MCF 10A (cell line): ENCODE data around the gene FOXD4L6. TPM values are rescaled to one million over a fixed set of nuclear protein-coding genes. Genes with fewer than 3 reads are reported as not detected.
A peak's percentile ranks its signal among the peaks of the same experiment; 100 is the strongest.
"Not testable (repeated sequence)": the region's sequence is repeated elsewhere in the genome, so short reads cannot be mapped to it uniquely, and the experiment has no call there.

Experiments
- BruUV-seq: library from RNA; stranded (reverse); fragments of 400-500 nt; replicated peaks from 2 replicates; lab custom pipeline; 2021; lab: Mats Ljungman, UMichigan
- CTCF ChIA-PET: fragments of 300-600 bp; sonication (Branson Sonifier 250); formaldehyde crosslinking; extraction: SDS; loops from one replicate; lab custom pipeline; 2021; ENCODE audit warnings: antibody characterized with exemption, inconsistent platforms; lab: Yijun Ruan, JAX
- POLR2A ChIA-PET: fragments of 300-600, 350-650 bp; sonication (Branson Sonifier 250); formaldehyde crosslinking; extraction: SDS; loops from one replicate; lab custom pipeline; 2020; ENCODE audit warnings: antibody characterized with exemption, inconsistent platforms; lab: Yijun Ruan, JAX
- DNase-seq: peaks from one replicate; pipeline ENCODE4 v3.0.0-alpha.2; 2018; ENCODE audit not compliant: unreplicated experiment
- H3K27ac Mint-ChIP-seq: one replicate; pipeline ENCODE4 v1.8.0; 2022; ENCODE audit warnings: mild to moderate bottlenecking, low read depth, mixed read lengths; ENCODE audit not compliant: unreplicated experiment
- H3K27me3 Mint-ChIP-seq: one replicate; pipeline ENCODE4 v1.8.0; 2022; ENCODE audit warnings: mixed read lengths; ENCODE audit not compliant: insufficient read depth, unreplicated experiment
- H3K36me3 Mint-ChIP-seq: one replicate; pipeline ENCODE4 v1.8.0; 2022; ENCODE audit warnings: mild to moderate bottlenecking, moderate library complexity, mixed read lengths; ENCODE audit not compliant: insufficient read depth, unreplicated experiment
- H3K4me1 Mint-ChIP-seq: one replicate; pipeline ENCODE4 v1.8.0; 2022; ENCODE audit warnings: mixed read lengths; ENCODE audit not compliant: insufficient read depth, unreplicated experiment
- H3K4me3 Mint-ChIP-seq: one replicate; pipeline ENCODE4 v1.8.0; 2022; ENCODE audit warnings: mild to moderate bottlenecking, moderate library complexity, mixed read lengths; ENCODE audit not compliant: unreplicated experiment
- H3K9me3 Mint-ChIP-seq: one replicate; pipeline ENCODE4 v1.8.0; 2022; ENCODE audit warnings: mixed read lengths; ENCODE audit not compliant: unreplicated experiment
- intact Hi-C: fragments of 100-400 bp; cut with micrococcal nuclease; formaldehyde crosslinking; loops from 2 replicates; pipeline ENCODE4 v1.14.1; 2022
- total RNA-seq: library from RNA; stranded (reverse); gene quantifications from 2 replicates; pipeline ENCODE4 v1.2.3, GENCODE V29; 2022
- TF ChIP-seq, protein P1 (sequence below): fragments of 200-600 bp; IDR thresholded peaks from one replicate; pipeline ENCODE4 v1.8.0; 2022; ENCODE audit warnings: antibody characterized with exemption, mild to moderate bottlenecking; ENCODE audit not compliant: unreplicated experiment

Gene FOXD4L6
- total RNA-seq, 1 experiment from 2014 or later: 0.30 TPM

- BruUV-seq, POLR2A ChIA-PET, intact Hi-C loops, H3K4me1 Mint-ChIP-seq, H3K27ac Mint-ChIP-seq, H3K27me3 Mint-ChIP-seq, H3K4me3 Mint-ChIP-seq, DNase-seq, H3K36me3 Mint-ChIP-seq, H3K9me3 Mint-ChIP-seq, CTCF ChIA-PET: not testable (repeated sequence)
- TF ChIP-seq, protein P1, sequence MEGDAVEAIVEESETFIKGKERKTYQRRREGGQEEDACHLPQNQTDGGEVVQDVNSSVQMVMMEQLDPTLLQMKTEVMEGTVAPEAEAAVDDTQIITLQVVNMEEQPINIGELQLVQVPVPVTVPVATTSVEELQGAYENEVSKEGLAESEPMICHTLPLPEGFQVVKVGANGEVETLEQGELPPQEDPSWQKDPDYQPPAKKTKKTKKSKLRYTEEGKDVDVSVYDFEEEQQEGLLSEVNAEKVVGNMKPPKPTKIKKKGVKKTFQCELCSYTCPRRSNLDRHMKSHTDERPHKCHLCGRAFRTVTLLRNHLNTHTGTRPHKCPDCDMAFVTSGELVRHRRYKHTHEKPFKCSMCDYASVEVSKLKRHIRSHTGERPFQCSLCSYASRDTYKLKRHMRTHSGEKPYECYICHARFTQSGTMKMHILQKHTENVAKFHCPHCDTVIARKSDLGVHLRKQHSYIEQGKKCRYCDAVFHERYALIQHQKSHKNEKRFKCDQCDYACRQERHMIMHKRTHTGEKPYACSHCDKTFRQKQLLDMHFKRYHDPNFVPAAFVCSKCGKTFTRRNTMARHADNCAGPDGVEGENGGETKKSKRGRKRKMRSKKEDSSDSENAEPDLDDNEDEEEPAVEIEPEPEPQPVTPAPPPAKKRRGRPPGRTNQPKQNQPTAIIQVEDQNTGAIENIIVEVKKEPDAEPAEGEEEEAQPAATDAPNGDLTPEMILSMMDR: peak; percentile 41
Observed at GRCh38 chr9:41088450-41089059, 39.9 kb downstream of the FOXD4L6 start.

GRCh38 chr9:41087929-41088328 is 40.6 kb downstream of the FOXD4L6 start:
- CTCF ChIA-PET, H3K27me3 Mint-ChIP-seq, H3K9me3 Mint-ChIP-seq, H3K27ac Mint-ChIP-seq, intact Hi-C loops, H3K4me3 Mint-ChIP-seq, BruUV-seq, H3K36me3 Mint-ChIP-seq, DNase-seq, POLR2A ChIA-PET, H3K4me1 Mint-ChIP-seq: not testable (repeated sequence)

- POLR2A ChIA-PET, H3K4me1 Mint-ChIP-seq, H3K36me3 Mint-ChIP-seq, H3K27ac Mint-ChIP-seq, H3K27me3 Mint-ChIP-seq, BruUV-seq, DNase-seq, H3K4me3 Mint-ChIP-seq, H3K9me3 Mint-ChIP-seq, CTCF ChIA-PET, intact Hi-C loops: not testable (repeated sequence)
Observed at GRCh38 chr9:41087157-41087780, 41.2 kb downstream of the FOXD4L6 start.

- H3K9me3 Mint-ChIP-seq, H3K27me3 Mint-ChIP-seq, H3K27ac Mint-ChIP-seq, H3K36me3 Mint-ChIP-seq, H3K4me3 Mint-ChIP-seq, POLR2A ChIA-PET, CTCF ChIA-PET, DNase-seq, intact Hi-C loops, H3K4me1 Mint-ChIP-seq, BruUV-seq: not testable (repeated sequence)
Observed at GRCh38 chr9:41086685-41087084, 41.8 kb downstream of the FOXD4L6 start.

- H3K4me1 Mint-ChIP-seq, DNase-seq, H3K27ac Mint-ChIP-seq, BruUV-seq, H3K27me3 Mint-ChIP-seq, CTCF ChIA-PET, intact Hi-C loops, H3K36me3 Mint-ChIP-seq, H3K4me3 Mint-ChIP-seq, POLR2A ChIA-PET, H3K9me3 Mint-ChIP-seq: not testable (repeated sequence)
Observed at GRCh38 chr9:41086215-41086614, 42.3 kb downstream of the FOXD4L6 start.

GRCh38 chr9:41082358-41082757 is 46.1 kb downstream of the FOXD4L6 start:
- H3K4me3 Mint-ChIP-seq, H3K36me3 Mint-ChIP-seq, DNase-seq, H3K4me1 Mint-ChIP-seq, intact Hi-C loops, H3K27ac Mint-ChIP-seq, POLR2A ChIA-PET, H3K9me3 Mint-ChIP-seq, H3K27me3 Mint-ChIP-seq, CTCF ChIA-PET, BruUV-seq: not testable (repeated sequence)

GRCh38 chr9:41079464-41079863 is 49.0 kb downstream of the FOXD4L6 start:
- POLR2A ChIA-PET, H3K27ac Mint-ChIP-seq, H3K9me3 Mint-ChIP-seq, H3K36me3 Mint-ChIP-seq, H3K4me1 Mint-ChIP-seq, BruUV-seq, H3K4me3 Mint-ChIP-seq, intact Hi-C loops, H3K27me3 Mint-ChIP-seq, DNase-seq, CTCF ChIA-PET: not testable (repeated sequence)

- H3K27me3 Mint-ChIP-seq, intact Hi-C loops: not testable (repeated sequence)
Observed at GRCh38 chr9:41077586-41077985, 50.9 kb downstream of the FOXD4L6 start.

More at GRCh38 chr9:41077586-41077985, 50.9 kb downstream of the FOXD4L6 start:
- DNase-seq, BruUV-seq, H3K36me3 Mint-ChIP-seq, CTCF ChIA-PET, H3K27ac Mint-ChIP-seq, H3K4me3 Mint-ChIP-seq, H3K4me1 Mint-ChIP-seq, H3K9me3 Mint-ChIP-seq, POLR2A ChIA-PET: not testable (repeated sequence)
